Activated CD8-positive, alpha-beta memory T cell treated with anti-CD3 and anti-CD28 coated beads, Interleukin-2, amount 50 U/mL, for 4 hours (primary cell): Measurements from ENCODE around the gene ZCCHC7.
"Not testable (repeated sequence)": the region's sequence is repeated elsewhere in the genome, so short reads cannot be mapped to it uniquely, and the experiment has no call there.

Source experiments
- DNase-seq: peaks from one replicate; pipeline ENCODE4 v3.0.0-alpha.2; 2020

The ZCCHC7 gene

DNA sequence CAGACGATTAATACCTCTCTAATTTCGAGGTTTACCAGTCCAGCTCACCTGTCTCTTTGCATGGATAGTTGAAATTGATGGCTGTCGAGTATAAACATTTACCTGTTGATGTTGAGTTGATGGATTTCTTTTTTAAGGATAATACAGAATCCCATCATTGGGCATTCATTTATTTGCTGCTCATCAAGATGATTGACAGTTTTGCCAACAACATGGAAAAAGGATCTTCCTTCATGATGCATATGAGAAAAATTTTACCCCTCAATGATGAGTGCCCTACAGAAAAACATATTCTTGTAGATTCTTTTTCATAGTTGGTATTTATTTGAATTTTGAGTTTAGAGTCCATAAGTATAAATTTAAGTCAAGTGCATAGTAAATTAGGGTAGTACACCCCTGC lies 59.2 kb downstream of the ZCCHC7 start:
- no peak for DNase-seq

DNA sequence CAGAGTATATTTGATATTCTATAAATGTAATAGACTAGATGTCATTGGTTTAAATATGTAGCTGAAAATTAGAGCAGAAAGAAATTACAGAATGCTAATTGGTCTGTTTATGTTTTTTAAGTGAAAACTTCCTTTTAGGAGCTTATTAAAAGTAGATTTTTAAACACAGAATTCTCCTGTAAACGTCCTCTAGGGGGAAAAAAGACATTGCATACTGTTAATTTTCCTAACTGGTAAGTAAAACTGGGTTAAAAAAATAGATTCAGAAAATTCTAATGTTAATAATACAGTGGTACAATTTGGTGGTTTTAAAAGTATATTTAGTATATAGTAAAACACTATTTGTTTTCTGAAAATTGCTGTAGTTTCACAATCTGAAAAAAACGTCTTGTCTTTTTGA lies 59.8 kb downstream of the ZCCHC7 start:
- no peak for DNase-seq

DNA sequence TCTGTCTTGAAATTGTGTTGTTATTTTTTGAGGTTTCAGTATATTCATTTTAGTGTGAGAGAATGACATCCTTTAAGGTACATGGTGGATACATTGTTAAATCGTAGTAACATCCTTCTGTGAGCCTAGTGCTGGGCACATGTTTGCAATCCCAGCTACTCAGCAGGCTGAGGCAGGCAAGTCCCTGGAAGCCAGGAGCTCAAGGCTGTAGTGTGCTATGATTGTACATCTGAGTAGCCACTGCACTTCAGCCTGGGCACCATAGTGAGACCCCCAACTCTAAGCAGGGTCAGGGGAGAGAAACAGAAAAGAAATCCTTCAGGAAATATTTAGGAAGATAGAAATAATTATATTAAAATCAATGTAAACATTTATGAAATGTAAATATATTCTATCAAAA lies 62.3 kb downstream of the ZCCHC7 start:
- no peak for DNase-seq

DNA sequence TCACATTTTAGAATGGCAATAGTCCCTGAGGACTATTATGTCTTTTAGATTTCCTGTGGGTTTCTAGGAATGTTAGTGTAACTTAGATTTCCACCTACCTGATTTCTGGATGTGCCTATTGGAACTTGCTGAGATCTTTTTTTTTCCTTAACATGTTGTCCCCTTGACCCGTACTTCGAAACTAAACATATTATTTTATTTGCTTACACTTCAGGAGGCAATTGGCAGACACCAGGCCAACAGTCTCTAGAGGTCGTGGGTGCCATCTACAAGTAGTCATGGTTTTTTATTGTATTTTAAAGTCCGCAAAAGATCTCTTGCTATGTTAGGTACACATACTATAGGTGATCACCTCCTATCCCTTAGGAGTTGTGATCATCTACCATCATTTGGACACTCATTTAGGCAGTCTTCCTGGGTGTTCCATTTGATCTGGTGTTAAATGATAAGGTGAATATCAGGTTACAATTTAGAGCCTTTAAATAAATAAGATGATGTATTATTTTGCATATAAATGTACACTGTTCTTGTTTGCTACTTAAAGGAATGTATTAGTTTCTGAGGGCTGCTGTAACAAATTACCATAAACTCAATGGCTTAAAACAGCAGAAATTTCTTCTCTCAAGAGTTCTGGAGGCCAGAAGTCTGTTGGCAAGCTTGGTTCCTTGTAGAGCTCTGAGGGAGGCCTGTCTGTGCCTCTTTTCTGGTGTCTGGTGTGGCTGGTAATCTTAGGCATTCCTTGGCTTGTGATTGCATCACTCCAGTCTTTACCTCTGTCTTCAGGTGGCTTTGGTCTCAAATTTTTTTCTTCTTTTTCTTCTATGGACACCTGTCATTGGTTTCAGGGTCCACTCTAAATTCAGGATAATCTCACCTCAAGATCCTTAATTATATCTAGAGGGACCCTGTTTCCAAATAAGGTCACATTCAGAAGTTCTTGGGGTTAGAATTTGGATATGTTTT lies 64.8 kb downstream of the ZCCHC7 start:
- DNase-seq = no peak

DNA sequence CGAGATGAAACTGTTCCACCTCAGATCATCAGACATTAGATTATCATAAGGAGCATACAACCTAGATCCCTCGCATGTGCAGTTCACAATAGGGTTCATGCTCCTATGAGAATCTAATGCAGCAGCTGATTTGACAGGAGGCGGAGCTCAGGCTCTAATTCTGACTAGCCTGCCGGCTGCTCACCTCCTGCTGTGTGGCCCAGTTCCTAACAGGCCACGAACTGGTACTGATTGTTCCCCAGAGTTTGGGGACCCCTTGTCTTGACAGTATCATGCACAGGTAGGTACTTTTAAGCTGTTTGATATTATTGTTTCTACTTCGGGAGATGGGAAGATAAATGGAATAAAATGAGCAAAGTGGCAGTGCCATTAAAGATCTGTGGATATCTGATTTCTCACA lies 66.9 kb downstream of the ZCCHC7 start:
- no peak for DNase-seq

DNA sequence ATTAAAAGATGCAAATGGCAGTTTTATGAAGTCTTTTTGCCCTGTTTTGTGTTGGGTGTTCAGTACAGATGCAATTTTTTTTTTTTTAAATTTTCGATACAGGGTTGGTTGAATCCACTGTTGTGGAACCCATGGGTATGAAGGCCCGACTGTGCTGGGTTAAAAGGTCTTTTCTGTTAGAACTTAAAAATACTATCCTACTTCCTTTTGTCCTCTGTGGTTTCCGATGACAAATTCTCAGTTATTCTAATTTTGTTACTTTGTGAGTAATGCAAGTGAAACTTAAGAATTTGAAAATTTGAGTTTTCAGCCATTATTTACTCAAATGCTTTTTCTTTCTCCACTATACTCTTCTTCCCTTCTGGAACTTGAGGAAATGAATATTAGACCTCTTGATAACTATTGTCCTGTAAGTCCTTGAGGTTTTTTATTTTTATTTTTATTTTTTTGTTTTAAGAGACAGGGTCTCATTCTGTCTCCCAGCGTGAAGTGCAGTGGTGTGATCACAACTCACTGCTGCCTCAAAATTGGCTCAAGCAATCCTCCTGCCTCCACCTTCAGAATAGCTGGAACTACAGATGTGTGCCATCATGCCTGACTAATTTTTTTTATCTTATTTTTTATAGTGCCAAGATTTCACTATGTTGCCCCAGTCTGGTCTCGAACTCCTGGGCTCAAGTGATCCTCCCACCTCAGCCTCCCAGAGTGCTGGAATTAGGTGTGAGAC lies 67.5 kb downstream of the ZCCHC7 start:
- DNase-seq = no peak

DNA sequence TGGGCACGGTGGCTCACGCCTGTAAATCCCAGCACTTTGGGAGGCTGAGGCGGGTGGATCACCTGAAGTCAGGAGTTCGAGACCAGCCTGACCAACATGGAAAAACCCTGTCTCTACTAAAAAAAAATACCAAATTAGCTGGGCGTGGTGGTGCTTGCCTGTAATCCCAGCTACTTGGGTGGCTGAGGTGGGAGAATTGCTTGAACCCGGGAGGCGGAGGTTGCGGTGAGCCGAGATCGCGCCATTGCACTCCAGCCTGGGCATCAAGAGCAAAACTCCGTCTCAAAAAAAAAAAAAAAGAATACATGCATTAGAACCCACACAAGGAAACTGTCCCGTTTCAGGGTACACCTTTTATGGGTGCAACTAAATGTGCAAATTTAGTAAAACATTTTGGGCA lies 70.4 kb downstream of the ZCCHC7 start:
- DNase-seq = not testable (repeated sequence)

DNA sequence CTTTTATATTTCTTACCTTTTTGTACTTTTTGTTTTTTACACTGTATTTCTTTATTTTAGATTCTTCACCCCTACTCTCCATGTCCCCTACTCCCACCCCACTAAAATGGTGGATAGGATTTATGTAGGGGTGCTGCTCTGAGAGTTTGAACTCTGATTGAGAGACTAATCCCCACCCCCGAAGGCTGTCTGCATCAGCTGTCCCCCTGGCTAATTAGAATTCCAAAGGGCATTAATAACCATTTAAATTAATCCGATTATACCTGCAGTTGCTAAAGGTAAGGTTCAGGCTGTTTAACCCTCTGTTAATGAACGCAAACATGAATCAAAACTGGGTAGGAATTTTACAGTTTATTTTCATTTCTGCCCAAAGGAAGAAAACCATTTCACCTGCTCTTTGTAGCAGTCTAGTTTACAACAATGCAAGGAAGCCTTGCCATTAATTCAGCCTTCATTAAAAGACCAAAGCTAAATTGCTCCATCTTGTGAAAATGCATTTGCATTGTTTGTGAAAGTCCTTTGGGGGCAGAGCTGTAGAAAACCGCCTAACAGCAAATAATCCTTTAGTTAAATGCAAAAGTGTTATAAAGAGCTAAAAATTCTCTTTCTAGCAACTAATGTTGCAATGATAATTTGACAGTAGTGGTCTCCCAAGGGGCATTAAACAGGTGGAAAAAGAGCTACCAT lies 71.2 kb downstream of the ZCCHC7 start:
- DNase-seq = no peak

DNA sequence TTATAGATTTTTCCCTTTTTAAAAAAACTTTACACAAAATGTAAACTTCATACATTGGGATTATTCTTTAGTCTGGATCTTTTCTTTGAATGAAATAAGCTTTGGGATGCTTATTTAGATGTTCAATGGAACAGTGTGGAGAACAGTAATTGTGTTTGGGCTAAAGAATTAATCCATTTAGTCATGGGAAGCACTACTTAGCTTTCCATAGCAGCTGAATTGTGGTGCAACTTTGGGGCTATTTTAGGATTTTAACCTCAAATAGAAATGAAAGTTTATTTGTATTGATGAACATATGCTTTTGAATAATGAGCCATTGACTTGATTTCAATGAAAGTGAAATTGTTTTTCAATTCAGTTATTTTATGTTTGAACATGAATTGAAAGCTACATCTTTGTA lies 72.4 kb downstream of the ZCCHC7 start:
- no peak for DNase-seq

DNA sequence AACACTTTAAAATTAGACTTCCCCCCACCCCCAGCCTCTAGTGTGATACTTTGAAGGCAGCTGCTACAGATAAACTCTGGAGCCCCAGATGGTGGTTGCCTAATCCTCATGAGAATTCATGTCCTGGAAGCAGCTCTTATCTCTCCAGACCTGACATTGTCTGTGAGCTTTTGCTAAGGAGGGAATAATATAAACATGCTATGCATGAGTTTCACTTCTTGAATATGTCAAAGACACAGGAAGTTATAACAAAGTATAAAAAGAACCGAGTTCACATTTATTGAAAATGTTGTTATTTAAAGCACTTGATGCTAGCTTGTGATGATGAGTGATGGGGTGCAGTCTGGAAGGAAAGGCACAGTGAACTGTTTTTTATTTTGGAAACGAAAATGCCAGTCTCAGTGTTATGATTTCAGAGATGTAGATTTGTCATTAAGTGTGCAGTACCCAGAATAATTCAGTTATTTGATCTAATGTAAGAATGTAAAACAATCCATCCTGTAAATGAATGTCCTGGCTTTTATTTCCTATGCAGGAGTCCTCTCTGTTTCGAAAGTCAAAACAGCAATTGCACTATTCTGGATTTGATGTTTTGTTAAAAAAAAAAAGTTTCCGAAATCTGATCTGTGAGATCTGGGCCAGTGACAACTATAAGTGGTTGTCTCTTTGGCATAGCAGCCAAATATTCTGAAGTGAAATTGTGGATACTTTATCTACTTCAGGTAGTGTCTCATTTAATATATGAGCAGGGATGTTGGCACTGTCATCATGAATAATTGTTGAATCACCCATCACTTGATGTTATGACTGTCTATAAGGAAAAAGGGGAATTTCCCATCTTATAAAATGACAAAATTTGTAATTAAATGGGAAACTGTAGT lies 77.0 kb downstream of the ZCCHC7 start:
- DNase-seq = no peak

DNA sequence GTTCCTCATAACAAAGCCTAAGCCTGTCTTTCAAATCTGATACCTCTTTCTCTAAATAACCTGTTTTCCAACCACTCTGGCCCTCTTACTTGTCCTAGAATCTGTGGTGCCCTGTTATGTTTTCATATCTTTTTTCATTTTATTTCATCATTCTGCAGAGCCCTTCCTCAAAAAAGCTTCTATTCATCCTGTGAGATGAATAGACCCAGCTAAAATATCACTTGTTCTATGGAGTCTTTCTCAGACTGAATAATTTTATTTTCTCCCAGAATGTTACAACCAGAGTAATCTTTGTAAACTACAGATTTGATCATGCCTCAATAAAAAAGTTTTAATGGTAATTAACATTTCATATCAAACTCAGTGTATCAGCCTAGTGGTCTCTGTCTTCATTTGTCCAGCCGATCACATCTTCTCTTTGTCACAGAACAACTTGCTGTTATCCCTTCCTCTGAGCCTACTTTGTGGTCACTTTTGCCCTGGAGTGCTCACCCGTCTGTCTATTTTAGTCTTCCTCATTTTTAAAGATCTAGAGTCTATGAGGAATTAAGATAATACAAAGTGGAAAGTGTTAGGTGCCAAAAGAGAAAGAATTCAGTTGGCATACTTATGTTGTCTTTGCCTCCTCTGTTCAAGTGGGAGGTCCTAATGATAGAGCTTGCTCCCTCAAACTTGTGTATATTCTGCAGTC lies 77.8 kb downstream of the ZCCHC7 start:
- DNase-seq = no peak

DNA sequence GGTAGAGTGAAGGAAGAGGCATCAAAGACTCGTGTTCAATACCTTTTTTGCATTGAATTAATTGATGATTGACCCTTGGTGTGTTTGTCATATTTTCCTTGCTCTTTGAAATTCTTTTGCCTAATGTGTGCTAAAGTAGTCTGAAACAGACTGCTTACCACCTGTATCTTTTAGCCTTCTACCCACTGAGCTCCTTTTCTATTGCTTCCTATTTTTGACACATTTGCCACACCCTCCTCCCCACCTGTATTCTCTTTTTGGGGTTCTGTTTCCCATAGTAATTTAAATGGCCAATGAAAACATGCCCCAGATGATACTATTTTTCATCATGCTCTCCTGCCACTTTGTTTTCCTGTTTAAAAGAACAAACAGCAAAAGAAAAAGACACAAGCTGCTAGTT lies 78.5 kb downstream of the ZCCHC7 start:
- no peak for DNase-seq

DNA sequence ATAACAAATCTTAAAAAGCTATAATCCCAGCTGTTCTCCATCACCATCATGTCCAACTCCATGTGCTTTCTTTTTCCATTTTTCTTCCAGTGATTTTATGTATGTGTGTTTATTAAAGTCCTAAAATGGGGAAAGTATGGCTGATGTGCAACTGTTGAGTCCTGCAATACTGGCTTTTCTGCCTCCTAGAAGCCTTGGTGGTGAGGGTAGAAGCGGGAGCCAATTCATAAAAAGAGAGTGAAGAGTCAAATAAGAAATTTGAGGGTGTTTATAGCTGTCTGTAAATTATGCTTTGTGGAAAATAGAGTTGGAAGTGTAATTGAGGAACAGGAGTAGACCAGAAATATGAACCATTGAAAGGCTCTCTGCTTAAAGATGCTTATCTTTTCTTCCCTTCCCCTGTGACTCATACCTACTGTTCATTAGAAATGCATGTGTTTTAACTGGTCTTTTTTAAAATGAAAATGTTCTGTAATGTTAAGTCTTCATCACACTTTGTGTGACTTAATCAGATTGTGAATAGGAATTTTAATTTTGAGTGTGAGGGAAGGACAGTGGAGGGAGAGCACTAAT lies 80.1 kb downstream of the ZCCHC7 start:
- no peak for DNase-seq

DNA sequence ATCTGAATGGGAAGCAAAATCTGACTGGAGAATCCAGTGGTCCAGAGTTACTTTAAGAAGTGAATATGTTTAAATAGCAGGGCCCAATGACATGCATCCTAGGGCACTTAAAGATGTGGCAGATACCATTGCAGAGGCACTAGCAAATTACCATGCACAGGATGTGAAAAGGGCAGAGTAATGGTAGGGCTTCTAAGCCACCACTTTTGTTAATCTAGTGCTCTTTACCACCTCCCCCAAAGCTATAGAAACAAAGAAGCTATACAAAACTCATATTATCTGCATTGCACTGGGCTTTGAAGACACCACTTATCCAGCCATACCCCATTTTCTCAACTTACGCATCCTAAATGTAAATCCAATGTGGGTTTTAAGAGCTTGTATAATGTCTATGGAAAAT lies 81.2 kb downstream of the ZCCHC7 start:
- DNase-seq = no peak

DNA sequence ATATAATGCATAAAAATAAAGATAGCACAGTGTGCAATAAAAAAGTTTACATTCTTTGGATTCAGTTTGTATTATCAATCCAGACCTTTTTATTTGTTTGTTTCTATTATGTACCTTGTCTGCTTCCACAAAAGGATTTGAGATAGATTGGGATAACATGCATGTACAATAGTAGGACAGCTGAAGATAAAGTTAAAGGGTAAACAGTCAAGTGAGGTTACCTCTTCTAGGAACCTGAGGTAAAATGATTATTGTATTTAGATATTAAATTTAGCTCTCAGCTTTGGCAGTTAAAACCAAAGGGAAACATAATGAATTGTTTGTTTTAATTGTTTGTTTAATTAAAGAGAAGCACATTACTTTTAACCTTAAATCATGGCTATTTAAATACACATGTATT lies 81.7 kb downstream of the ZCCHC7 start:
- DNase-seq = no peak

DNA sequence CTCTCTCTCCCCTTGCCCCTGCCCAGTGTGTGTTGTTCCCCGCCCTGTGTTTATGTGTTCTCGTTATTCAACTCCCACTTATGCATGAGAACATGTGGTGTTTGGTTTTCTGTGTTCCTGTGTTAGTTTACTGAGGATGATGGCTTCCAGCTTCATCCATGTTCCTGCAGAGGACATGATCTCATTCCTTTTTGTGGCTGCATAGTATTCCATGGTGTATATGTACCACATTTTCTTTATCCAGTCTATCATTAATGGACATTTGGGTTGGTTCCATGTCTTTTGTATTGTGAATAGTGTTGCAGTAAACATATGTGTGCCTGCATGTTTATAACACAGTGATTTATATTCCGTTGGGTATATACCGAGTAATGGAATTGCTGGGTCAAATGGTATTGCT lies 83.1 kb downstream of the ZCCHC7 start:
- not testable (repeated sequence) for DNase-seq

DNA sequence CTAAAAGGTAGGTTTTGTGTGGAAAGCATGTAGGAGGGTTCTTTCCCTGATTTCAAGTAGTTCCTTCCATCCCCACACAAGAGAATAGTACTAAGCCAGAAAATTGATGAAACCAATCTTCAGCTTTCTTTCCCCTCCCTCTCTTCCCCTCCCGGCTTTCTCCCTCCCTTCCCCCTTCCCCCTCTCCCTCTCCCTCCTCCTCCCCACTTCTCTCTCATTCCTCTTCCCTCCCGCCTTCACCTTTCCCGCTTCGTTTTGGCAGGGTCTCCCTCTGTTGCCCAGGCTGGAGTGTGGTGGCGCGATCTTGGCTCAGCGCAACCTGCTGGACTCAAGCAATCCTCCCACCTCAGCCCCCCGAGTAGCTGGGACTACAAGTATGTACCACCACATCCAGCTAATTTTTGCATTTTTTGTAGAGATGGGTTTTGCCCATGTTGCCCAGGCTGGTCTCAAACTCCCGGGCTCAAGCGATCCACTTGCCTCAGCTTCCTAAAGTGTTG lies 85.8 kb downstream of the ZCCHC7 start:
- DNase-seq = no peak

DNA sequence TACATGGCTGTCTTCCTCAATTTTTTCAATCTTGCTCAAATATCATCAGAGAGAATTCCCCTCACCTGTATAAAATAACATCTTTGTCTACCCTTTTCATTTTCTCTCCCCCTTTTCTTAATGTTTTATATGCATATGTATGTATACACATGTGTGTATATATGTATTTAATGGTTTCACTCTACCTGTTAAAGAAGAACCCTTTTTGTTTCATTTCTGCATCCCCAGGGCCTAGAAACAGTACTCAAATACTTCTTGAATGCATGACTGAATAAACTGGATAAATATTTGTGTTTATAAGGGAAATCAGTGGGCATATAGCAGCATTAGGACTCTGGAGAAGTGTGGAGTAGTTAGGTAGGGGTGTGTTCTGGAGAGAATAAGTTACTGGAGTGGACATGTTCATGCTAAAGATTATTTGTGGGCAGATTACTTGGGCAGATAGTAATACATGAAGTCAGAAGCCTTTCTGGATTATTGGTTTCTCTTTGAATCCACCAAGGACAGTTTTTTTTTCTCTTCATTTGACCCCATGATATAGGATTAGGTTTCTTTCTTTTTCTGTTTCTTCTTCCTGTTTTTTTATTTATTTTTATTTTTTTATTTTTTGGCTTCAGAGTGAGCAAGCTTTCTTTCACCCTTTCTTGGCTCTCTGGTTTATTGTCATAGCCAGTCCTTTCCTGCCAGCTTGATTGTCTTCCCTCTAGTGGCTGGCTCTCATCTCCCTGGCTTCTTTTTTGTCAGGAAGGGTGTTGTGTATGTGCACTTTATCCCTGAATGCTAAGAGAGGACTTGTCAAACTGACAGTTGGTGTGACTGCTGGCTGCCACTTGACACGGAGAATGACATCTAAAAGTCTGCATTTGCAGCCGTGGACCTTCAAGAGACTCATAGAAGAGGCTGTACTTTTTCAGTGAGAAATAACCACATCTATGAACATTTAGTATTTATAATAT lies 89.3 kb downstream of the ZCCHC7 start:
- DNase-seq = no peak

DNA sequence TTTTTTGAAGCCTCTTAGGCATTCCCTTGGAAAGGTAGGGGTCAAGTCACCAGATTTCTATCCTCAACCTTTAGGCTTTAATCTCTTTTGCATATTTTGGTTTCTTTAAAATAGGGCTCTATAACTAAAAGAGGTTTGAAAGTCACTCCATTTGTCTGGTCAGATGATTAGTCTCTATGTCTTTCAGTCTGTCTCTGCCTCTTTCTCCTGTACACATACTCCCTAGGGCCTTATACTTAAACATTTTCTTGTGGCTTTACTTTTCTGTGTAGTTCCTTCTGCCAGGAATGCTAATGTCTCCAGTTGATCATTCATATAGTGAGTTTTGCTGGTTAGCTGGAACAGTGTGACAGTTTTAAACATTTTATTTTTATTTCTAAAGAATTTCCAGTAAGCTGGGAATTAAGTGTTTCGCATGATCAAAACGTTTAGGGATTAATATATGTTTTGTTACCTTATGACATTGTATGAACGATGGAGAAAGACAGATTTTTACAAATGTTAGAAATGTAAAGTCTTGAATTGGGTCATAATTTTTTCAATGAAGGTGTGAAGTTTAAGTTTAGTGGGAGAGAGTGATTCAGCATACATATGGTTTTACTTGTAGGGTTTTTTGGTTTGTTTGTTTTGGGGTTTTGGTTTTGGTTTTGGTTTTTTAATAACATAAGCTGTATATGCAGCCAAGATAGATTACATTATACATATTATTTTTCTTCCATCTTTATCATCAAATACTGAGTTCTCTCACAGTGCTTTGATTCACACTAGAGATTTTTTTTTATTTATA lies 90.6 kb downstream of the ZCCHC7 start:
- DNase-seq = no peak
